ENCODE measurements around the gene SYT7.

Gene SYT7

DNA sequence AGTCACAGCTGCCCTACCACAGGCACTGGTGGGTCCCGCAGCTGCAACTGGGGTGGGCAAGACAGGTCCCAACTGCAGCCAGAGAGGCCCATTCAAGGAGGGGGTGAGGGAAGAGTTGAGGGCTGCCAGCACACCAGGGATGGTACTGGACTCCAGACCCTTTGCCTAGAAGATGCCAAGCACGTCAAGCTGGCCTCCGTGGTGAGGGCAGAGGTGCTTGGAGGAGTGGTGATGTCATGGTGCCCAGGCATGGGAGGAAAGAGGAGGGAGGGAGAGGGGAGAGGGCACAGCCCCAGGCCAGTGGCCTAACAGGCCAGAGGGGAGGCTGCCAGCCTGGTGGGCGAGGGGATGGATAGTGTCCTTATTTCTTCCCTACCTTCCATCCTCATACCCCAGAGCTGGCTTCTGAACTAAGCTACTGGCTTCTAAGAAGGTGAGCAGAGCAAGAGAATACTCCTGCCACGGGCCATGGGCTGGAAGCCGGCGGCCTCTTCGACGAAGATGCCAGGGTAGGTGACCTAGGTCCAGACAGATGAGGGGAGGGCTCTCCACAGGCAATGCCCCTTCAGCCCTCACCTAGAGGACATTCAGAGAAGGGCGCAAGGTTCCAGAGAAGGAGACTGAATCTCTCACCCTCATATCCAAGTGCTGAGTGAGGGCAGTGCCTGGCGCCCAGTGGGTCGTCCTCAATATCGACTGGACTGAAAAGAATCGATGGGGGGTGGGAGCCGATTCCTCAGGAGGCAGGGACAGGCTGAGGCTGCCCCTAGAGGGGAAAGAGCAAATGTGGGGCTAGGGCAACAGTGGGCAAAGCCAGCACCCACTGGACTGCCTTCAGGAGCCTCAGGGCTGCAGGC is 1.8 kb downstream of the SYT7 start:
- Histone ChIP-seq H3K27ac (ENCODE audit: low read length) (no peak overlapping the region), H3K79me2 (ENCODE audit: insufficient read depth, low read length) (no peaks in the 10 kb centered on the region), H3K27me3 (ENCODE audit: insufficient read depth, low read length, poor library complexity) (peaks cover 19% of the 10 kb centered on the region), H3K4me1 (ENCODE audit: insufficient read depth, low read length) (peaks cover 2% of the 10 kb centered on the region; the same call in 1 of the 2 replicates), H4K20me1 (ENCODE audit: insufficient read depth, low read length) (peaks cover 25% of the 10 kb centered on the region), H3K36me3 (ENCODE audit: insufficient read depth, low read length) (no peaks in the 10 kb centered on the region), H3K9ac (ENCODE audit: low read depth, low read length) (no peak overlapping the region), H2AFZ (ENCODE audit: low read depth, low read length) (no peak overlapping the region), H3K4me3 (ENCODE audit: low read depth in 1 of 2, low read length in 2 of 2) (no peak overlapping the region), H3K4me2 (ENCODE audit: insufficient read depth, low read length) (no peak overlapping the region), H3K9me3 (ENCODE audit: insufficient read depth, low read length, severe bottlenecking) (no peaks in the 10 kb centered on the region)
- DNase-seq (no peak), ATAC-seq (ENCODE audit: insufficient read depth, low read depth) (no peak)
- TF ChIP-seq EZH2 (IDR thresholded peaks at IDR 0.05; ENCODE audit: borderline replicate concordance, low read depth, low read length, severe bottlenecking) = no peak
- TF ChIP-seq, protein P1, sequence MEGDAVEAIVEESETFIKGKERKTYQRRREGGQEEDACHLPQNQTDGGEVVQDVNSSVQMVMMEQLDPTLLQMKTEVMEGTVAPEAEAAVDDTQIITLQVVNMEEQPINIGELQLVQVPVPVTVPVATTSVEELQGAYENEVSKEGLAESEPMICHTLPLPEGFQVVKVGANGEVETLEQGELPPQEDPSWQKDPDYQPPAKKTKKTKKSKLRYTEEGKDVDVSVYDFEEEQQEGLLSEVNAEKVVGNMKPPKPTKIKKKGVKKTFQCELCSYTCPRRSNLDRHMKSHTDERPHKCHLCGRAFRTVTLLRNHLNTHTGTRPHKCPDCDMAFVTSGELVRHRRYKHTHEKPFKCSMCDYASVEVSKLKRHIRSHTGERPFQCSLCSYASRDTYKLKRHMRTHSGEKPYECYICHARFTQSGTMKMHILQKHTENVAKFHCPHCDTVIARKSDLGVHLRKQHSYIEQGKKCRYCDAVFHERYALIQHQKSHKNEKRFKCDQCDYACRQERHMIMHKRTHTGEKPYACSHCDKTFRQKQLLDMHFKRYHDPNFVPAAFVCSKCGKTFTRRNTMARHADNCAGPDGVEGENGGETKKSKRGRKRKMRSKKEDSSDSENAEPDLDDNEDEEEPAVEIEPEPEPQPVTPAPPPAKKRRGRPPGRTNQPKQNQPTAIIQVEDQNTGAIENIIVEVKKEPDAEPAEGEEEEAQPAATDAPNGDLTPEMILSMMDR (IDR thresholded peaks at IDR 0.05; ENCODE audit: borderline replicate concordance, extremely low read depth, low read length, poor library complexity, severe bottlenecking) = no peak

DNA sequence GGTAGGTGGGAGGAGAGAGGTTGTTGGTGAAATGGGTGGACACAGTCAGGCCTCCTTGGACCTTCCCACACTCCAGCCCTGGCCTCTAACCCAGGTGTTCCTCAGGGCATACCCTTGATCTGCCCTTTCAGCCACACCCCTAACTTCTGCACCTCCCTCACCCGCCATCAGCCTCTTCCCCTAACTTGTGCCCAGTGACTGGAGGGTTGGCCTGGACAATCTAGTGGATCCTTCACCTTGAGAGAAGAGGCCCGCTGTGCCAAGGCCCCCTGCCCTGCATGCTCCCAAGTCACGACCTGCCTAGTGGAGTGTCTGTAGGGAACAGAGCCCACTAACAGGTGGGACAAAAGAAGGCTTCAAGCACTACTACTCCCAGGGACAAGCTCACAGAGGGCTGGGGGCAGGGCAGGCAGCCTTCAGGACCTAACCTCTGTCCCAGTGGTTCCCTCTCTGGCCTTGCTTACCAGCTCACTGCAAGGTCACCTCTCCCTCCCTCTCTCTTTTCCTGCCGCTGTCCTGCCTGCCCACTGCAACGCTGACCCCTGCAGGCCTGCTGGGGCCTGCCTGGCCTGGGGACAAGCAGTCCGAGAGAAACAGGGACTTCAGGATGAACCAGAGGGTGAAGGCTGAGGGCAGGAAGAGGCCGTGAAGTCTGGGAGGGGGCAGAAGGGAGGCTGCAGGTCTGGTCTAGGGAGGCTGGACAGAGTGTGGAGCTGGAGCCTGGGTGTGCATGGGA is 3.3 kb downstream of the SYT7 start:
- Histone ChIP-seq H3K4me2 (ENCODE audit: insufficient read depth, low read length) (no peak overlapping the region), H3K27ac (ENCODE audit: low read length) (no peak overlapping the region), H3K9ac (ENCODE audit: low read depth, low read length) (no peak overlapping the region), H3K79me2 (ENCODE audit: insufficient read depth, low read length) (no peaks in the 10 kb centered on the region), H3K36me3 (ENCODE audit: insufficient read depth, low read length) (no peaks in the 10 kb centered on the region), H2AFZ (ENCODE audit: low read depth, low read length) (no peak overlapping the region), H3K4me1 (ENCODE audit: insufficient read depth, low read length) (peaks cover 2% of the 10 kb centered on the region; the same call in 1 of the 2 replicates), H3K9me3 (ENCODE audit: insufficient read depth, low read length, severe bottlenecking) (no peaks in the 10 kb centered on the region), H3K27me3 (ENCODE audit: insufficient read depth, low read length, poor library complexity) (peaks cover 13% of the 10 kb centered on the region), H3K4me3 (ENCODE audit: low read depth in 1 of 2, low read length in 2 of 2) (no peak overlapping the region), H4K20me1 (ENCODE audit: insufficient read depth, low read length) (peaks cover 31% of the 10 kb centered on the region)
- no peak for TF ChIP-seq EZH2 (IDR thresholded peaks at IDR 0.05; ENCODE audit: borderline replicate concordance, low read depth, low read length, severe bottlenecking)
- TF ChIP-seq, protein P1 (IDR thresholded peaks at IDR 0.05; ENCODE audit: borderline replicate concordance, extremely low read depth, low read length, poor library complexity, severe bottlenecking) = peak; percentile 13
- ATAC-seq (ENCODE audit: insufficient read depth, low read depth) (no peak), DNase-seq (no peak)

DNA sequence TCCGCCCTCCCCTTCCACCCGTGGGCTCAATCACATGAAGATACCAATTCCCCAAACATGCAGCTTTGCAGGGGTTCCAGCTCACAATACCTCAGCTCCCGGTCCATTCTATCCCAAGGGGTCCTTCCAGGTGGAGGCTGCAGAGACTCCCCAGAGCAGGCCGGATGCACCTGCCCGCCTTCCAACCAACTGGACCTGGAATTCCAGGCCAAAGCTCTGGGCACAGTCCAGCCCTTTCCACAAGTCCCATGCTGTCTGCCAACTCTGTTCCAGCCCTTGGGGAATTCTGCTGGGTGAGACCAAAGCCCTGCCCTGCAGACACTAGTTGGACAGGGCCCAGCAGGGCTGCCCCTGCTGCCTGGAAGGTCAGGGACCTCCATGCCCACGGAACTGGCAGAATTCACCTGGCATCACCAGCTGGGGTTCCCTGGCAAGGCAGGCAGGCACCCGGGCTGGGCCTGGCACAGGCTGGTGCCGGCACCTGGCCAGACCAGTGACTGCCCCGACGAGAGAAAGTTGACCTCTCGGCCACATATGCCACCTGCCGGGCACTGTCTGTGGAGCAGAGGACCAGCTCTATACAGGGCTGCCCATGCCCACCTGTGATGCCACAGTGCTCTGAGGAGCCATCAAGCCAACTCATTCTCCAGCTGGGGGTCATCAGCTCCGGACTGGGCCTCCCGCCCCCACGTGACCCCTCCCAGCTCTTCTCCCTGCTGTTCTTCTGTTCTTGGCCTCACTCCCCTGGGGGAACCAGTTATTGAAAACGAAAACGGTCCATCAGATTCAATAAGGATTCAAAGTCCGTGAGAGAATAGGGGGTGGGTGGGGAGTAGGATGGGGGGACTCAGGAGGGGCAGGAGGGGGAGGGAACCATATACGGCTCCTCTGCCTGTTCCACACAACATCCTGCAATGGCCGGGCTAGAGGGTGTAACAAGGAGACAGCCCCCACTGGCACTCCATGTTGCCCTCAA is 4.7 kb downstream of the SYT7 start:
- Histone ChIP-seq H4K20me1 (ENCODE audit: insufficient read depth, low read length) (peaks cover 39% of the 10 kb centered on the region), H3K36me3 (ENCODE audit: insufficient read depth, low read length) (no peaks in the 10 kb centered on the region), H3K4me2 (ENCODE audit: insufficient read depth, low read length) (no peak overlapping the region), H3K27me3 (ENCODE audit: insufficient read depth, low read length, poor library complexity) (peaks cover under 1% of the 10 kb centered on the region), H3K9me3 (ENCODE audit: insufficient read depth, low read length, severe bottlenecking) (no peaks in the 10 kb centered on the region), H3K4me1 (ENCODE audit: insufficient read depth, low read length) (peaks cover under 1% of the 10 kb centered on the region; the same call in 1 of the 2 replicates), H2AFZ (ENCODE audit: low read depth, low read length) (no peak overlapping the region), H3K79me2 (ENCODE audit: insufficient read depth, low read length) (no peaks in the 10 kb centered on the region), H3K9ac (ENCODE audit: low read depth, low read length) (no peak overlapping the region), H3K27ac (ENCODE audit: low read length) (no peak overlapping the region), H3K4me3 (ENCODE audit: low read depth in 1 of 2, low read length in 2 of 2) (no peak overlapping the region)
- no peak for TF ChIP-seq EZH2 (IDR thresholded peaks at IDR 0.05; ENCODE audit: borderline replicate concordance, low read depth, low read length, severe bottlenecking)
- TF ChIP-seq, protein P1 (IDR thresholded peaks at IDR 0.05; ENCODE audit: borderline replicate concordance, extremely low read depth, low read length, poor library complexity, severe bottlenecking) = no peak
- DNase-seq = no peak
- no peak for ATAC-seq (ENCODE audit: insufficient read depth, low read depth)

All from DND-41 (cell line).